Measurements from ENCODE around the gene PNLIPRP2. TPM values are rescaled to one million over a fixed set of nuclear protein-coding genes. Genes with fewer than 3 reads are reported as not detected.

PNLIPRP2 gene
- total RNA-seq, 1 experiment from 2014 or later: 0.24 TPM

DNA sequence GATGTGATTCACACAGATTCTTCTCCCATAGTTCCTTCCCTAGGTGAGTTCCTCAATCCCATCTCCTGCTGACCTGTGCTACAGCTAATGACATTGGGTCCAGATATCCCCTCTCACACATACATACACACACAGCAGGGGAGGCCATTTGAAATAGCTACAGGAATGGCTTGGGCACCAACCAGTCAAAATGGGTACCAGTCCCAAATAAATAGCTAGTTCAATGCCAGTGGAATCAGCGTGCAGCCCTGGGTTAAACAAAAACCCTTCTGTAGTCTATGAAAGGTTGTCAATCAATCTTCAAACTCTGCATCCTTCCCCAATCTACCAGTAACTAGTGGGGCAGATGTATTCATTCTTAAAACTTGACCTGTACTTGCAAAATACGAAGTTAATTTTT, 9.3 kb downstream of the PNLIPRP2 start:
- peaks cover 11 to 12% of the 10 kb centered on the region in 2 experiments for H3K4me1 Mint-ChIP-seq
- peaks cover 5% of the 10 kb centered on the region for H4K20me1 ChIP-seq (ENCODE audit: control insufficient read depth, insufficient read depth, insufficient read length)
- no peak for DNase-seq
- no peak overlapping the region for H3K9ac ChIP-seq (ENCODE audit: extremely low read depth, insufficient read length, low read length)
- H2BK15ac ChIP-seq (ENCODE audit: low read depth, low read length): no peak overlapping the region
- H4K91ac ChIP-seq (ENCODE audit: insufficient read length, low read depth, low read length): no peak overlapping the region
- no peak overlapping the region for H3K4ac ChIP-seq (ENCODE audit: low read depth, low read length)
- H3T11ph ChIP-seq (ENCODE audit: low read length): no peak overlapping the region
- no peak overlapping the region for H3K23ac ChIP-seq (ENCODE audit: insufficient read length, low read depth, low read length)
- no peaks in the 10 kb centered on the region for H3K9me3 ChIP-seq (ENCODE audit: control insufficient read depth, low read depth, low read length)
- H2BK12ac ChIP-seq (ENCODE audit: insufficient read length, low read depth, low read length): no peak overlapping the region
- no peak overlapping the region for H3K27ac ChIP-seq (ENCODE audit: insufficient read length, low read depth, low read length)
- WGBS (ENCODE audit: extremely low coverage, insufficient read length, low lambda C conversion rate): no CpG with 5 or more reads among the region's 2 CpGs
- H3K79me1 ChIP-seq (ENCODE audit: insufficient read depth, low read depth, low read length, poor library complexity, severe bottlenecking): no peaks in the 10 kb centered on the region
- H4K5ac ChIP-seq (ENCODE audit: insufficient read length, low read depth, low read length): no peak overlapping the region
- H3K36me3 Mint-ChIP-seq (ENCODE audit: insufficient read depth in 1 of 3, low read depth in 3 of 3): no peaks in the 10 kb centered on the region
- no peak overlapping the region for H4K8ac ChIP-seq (replicated peaks; ENCODE audit: insufficient read length, low read depth, low read length)
- no peak overlapping the region for H2BK20ac ChIP-seq (ENCODE audit: low read depth, low read length, poor library complexity, severe bottlenecking)
- no peaks in the 10 kb centered on the region for H3K4me1 ChIP-seq (ENCODE audit: insufficient read depth, low read length)
- no peak overlapping the region for H3K4me3 Mint-ChIP-seq
- peaks cover 23% of the 10 kb centered on the region for H3K27me3 Mint-ChIP-seq (ENCODE audit: low read depth)
- H3K4me2 ChIP-seq (ENCODE audit: insufficient read depth, insufficient read length, low read length): no peak overlapping the region
- no peak overlapping the region for H2BK120ac ChIP-seq (ENCODE audit: low read depth, low read length, poor library complexity, severe bottlenecking)
- no peaks in the 10 kb centered on the region for H3K9me3 Mint-ChIP-seq
- no peak overlapping the region for H3K18ac ChIP-seq (ENCODE audit: insufficient read length, low read depth, low read length)
- H3K23me2 ChIP-seq (ENCODE audit: insufficient read length, low read depth, low read length, poor library complexity, severe bottlenecking): no peaks in the 10 kb centered on the region
- H2AFZ ChIP-seq (ENCODE audit: low read length): no peak overlapping the region
- TF ChIP-seq, protein P1, sequence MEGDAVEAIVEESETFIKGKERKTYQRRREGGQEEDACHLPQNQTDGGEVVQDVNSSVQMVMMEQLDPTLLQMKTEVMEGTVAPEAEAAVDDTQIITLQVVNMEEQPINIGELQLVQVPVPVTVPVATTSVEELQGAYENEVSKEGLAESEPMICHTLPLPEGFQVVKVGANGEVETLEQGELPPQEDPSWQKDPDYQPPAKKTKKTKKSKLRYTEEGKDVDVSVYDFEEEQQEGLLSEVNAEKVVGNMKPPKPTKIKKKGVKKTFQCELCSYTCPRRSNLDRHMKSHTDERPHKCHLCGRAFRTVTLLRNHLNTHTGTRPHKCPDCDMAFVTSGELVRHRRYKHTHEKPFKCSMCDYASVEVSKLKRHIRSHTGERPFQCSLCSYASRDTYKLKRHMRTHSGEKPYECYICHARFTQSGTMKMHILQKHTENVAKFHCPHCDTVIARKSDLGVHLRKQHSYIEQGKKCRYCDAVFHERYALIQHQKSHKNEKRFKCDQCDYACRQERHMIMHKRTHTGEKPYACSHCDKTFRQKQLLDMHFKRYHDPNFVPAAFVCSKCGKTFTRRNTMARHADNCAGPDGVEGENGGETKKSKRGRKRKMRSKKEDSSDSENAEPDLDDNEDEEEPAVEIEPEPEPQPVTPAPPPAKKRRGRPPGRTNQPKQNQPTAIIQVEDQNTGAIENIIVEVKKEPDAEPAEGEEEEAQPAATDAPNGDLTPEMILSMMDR (conservative IDR thresholded peaks at IDR 0.05): no peak
- H2BK5ac ChIP-seq (ENCODE audit: insufficient read length, low read length): no peak overlapping the region
- H3K27me3 ChIP-seq (ENCODE audit: insufficient read depth, low read length): no peaks in the 10 kb centered on the region
- H3K56ac ChIP-seq (ENCODE audit: insufficient read length, low read depth, low read length): no peak overlapping the region
- no peak overlapping the region for H3K27ac Mint-ChIP-seq
- H3K14ac ChIP-seq (ENCODE audit: insufficient read depth, low read length): no peak overlapping the region
- H2AK5ac ChIP-seq (ENCODE audit: insufficient read length, low read length): no peak overlapping the region
- no peaks in the 10 kb centered on the region for H3K79me2 ChIP-seq (ENCODE audit: insufficient read depth, low read length)
